DND-41 (cell line): Measurements from ENCODE around the gene SCD5.
A peak's percentile ranks its signal among the peaks of the same experiment; 100 is the strongest.

ENCODE experiments used
- ATAC-seq: fragments of 200-7000 bp; cut with Tn5 transposase; 3 replicates; pipeline ENCODE4 v1.9.1; 2021; ENCODE audit warnings: low read depth; ENCODE audit not compliant: insufficient read depth
- DNase-seq: peaks from one replicate; pipeline ENCODE4 v3.0.0-alpha.2; 2020
- H2AFZ ChIP-seq: 2 replicates; pipeline ENCODE4 v1.6.0; 2012; ENCODE audit warnings: low read depth, low read length
- H3K27ac ChIP-seq: 2 replicates; pipeline ENCODE4 v1.5.1; 2012; ENCODE audit warnings: low read length, inconsistent platforms
- H3K27me3 ChIP-seq: fragments of 200-600 bp; sonication (generic); 2 replicates; pipeline ENCODE4 v1.6.0; 2012; ENCODE audit warnings: low read length, mild to moderate bottlenecking, inconsistent platforms; ENCODE audit not compliant: insufficient read depth, poor library complexity
- H3K36me3 ChIP-seq: 2 replicates; pipeline ENCODE4 v1.5.1; 2012; ENCODE audit warnings: low read length, inconsistent platforms; ENCODE audit not compliant: insufficient read depth
- H3K4me1 ChIP-seq: 2 replicates; pipeline ENCODE4 v1.5.1; 2012; ENCODE audit warnings: mild to moderate bottlenecking, low read length; ENCODE audit not compliant: insufficient read depth
- H3K4me2 ChIP-seq: 2 replicates; pipeline ENCODE4 v1.6.0; 2012; ENCODE audit warnings: mild to moderate bottlenecking, moderate library complexity, low read length, inconsistent platforms; ENCODE audit not compliant: insufficient read depth
- H3K4me3 ChIP-seq, 2 experiments: fragments of 200-600 bp in 1 of 2; shearing (Covaris generic) in 1 of 2; 2 replicates each; pipeline ENCODE4 v1.5.1; 2012 to 2016; ENCODE audit warnings: inconsistent platforms in 2 of 2, low read length in 2 of 2, mild to moderate bottlenecking in 2 of 2, low read depth in 1 of 2, moderate library complexity in 1 of 2
- H3K79me2 ChIP-seq: 2 replicates; pipeline ENCODE4 v1.6.0; 2012; ENCODE audit warnings: low read length, inconsistent platforms; ENCODE audit not compliant: insufficient read depth
- H3K9ac ChIP-seq: 2 replicates; pipeline ENCODE4 v1.6.0; 2012; ENCODE audit warnings: low read depth, mild to moderate bottlenecking, inconsistent platforms, low read length, moderate library complexity
- H3K9me3 ChIP-seq: 2 replicates; pipeline ENCODE4 v1.5.1; 2012; ENCODE audit warnings: low read length, moderate library complexity, mild to moderate bottlenecking, inconsistent platforms; ENCODE audit not compliant: insufficient read depth, severe bottlenecking
- H4K20me1 ChIP-seq: 2 replicates; pipeline ENCODE4 v1.6.0; 2012; ENCODE audit warnings: low read length; ENCODE audit not compliant: insufficient read depth
- CTCF ChIP-seq: IDR thresholded peaks from 2 replicates; pipeline ENCODE4 v1.5.1; 2012; ENCODE audit warnings: borderline replicate concordance, low read length, moderate library complexity, mild to moderate bottlenecking; ENCODE audit not compliant: poor library complexity, severe bottlenecking; ENCODE audit errors: extremely low read depth
- EZH2 ChIP-seq: IDR thresholded peaks from 3 replicates; pipeline ENCODE4 v1.6.1; 2012; ENCODE audit warnings: borderline replicate concordance, low read depth, mild to moderate bottlenecking, moderate library complexity, low read length, inconsistent platforms; ENCODE audit not compliant: severe bottlenecking

Gene SCD5

GRCh38 chr4:82741188-82741587 is 57.4 kb downstream of the SCD5 start:
- ATAC-seq, result no peak
- Histone ChIP-seq H3K4me2 (no peak overlapping the region), H4K20me1 (peaks cover 4% of the 10 kb centered on the region; the same call in 1 of the 2 replicates), H2AFZ (no peak overlapping the region), H3K79me2 (peaks cover 16% of the 10 kb centered on the region; the same call in 1 of the 2 replicates), H3K27me3 (no peaks in the 10 kb centered on the region), H3K36me3 (peaks cover 9% of the 10 kb centered on the region), H3K4me3 (no peak overlapping the region), H3K9me3 (no peaks in the 10 kb centered on the region), H3K27ac (no peak overlapping the region), H3K4me1 (no peaks in the 10 kb centered on the region), H3K9ac (no peak overlapping the region)
- TF ChIP-seq EZH2 (no peak), CTCF (no peak)
- DNase-seq, result no peak

- no peak overlapping the region for H3K9ac ChIP-seq
- ATAC-seq, result peak; percentile 58; the same call in 2 of the 3 replicates
- no peak for DNase-seq
- peaks cover 13% of the 10 kb centered on the region; the same call in 1 of the 2 replicates for H3K79me2 ChIP-seq
- H4K20me1 ChIP-seq, result no peaks in the 10 kb centered on the region; the same call in 1 of the 2 replicates
- no peak for TF ChIP-seq CTCF
- TF ChIP-seq EZH2, result no peak
- H3K36me3 ChIP-seq, result peaks cover 9% of the 10 kb centered on the region
- no peak overlapping the region for H3K4me3 ChIP-seq
- H3K27me3 ChIP-seq, result no peaks in the 10 kb centered on the region
- H3K27ac ChIP-seq, result no peak overlapping the region
- no peak overlapping the region for H3K4me2 ChIP-seq
- no peak overlapping the region for H2AFZ ChIP-seq
- no peaks in the 10 kb centered on the region for H3K4me1 ChIP-seq
- H3K9me3 ChIP-seq, result no peaks in the 10 kb centered on the region
These were observed 59.1 kb downstream of the SCD5 start for GRCh38 chr4:82739287-82740190.

GRCh38 chr4:82737354-82737753 is 61.2 kb downstream of the SCD5 start:
- peaks cover 9% of the 10 kb centered on the region for H3K36me3 ChIP-seq
- peaks cover 5% of the 10 kb centered on the region; the same call in 1 of the 2 replicates for H4K20me1 ChIP-seq
- peaks cover 14% of the 10 kb centered on the region; the same call in 1 of the 2 replicates for H3K79me2 ChIP-seq

More at GRCh38 chr4:82737354-82737753, 61.2 kb downstream of the SCD5 start:
- TF ChIP-seq CTCF, result no peak
- no peak for TF ChIP-seq EZH2
- H3K9me3 ChIP-seq, result no peaks in the 10 kb centered on the region
- H3K4me2 ChIP-seq, result no peak overlapping the region
- H3K27me3 ChIP-seq, result no peaks in the 10 kb centered on the region
- DNase-seq (no peak), ATAC-seq (no peak)
- H3K4me3 ChIP-seq, result no peak overlapping the region
- H2AFZ ChIP-seq, result no peak overlapping the region
- no peak overlapping the region for H3K9ac ChIP-seq
- H3K4me1 ChIP-seq, result no peaks in the 10 kb centered on the region
- no peak overlapping the region for H3K27ac ChIP-seq
